Heart right ventricle (tissue), 16 donors: ENCODE data around the gene SYT3. TPM values are rescaled to one million over a fixed set of nuclear protein-coding genes. Genes with fewer than 3 reads are reported as not detected.

Experiments
- ATAC-seq, 8 donors: fragments of 200-7000 bp; cut with Tn5 transposase; one replicate each; pipeline ENCODE4 v1.9.1; 2020; ENCODE audit warnings: mild to moderate bottlenecking in 8 of 8, moderate library complexity in 8 of 8, moderate number of reproducible peaks in 1 of 8
- DNase-seq, 2 donors: peaks; one replicate each; pipeline ENCODE4 v3.0.0-alpha.2; 2020
- H3K27ac ChIP-seq, 10 donors: fragments of 200-600 bp; sonication (generic) in 2 of 10; one replicate each; pipeline versions ENCODE4 v1.5.0 to v1.8.0; 2020 to 2022; ENCODE audit warnings: mild to moderate bottlenecking in 3 of 10
- H3K27me3 ChIP-seq, 7 donors: fragments of 200-600 bp; one replicate each; pipeline ENCODE4 v1.8.0; 2021 to 2022; ENCODE audit warnings: mild to moderate bottlenecking in 2 of 7
- H3K36me3 ChIP-seq, 9 donors: fragments of 200-600 bp; sonication (generic) in 1 of 9; one replicate each; pipeline versions ENCODE4 v1.5.0 to v1.8.0; 2020 to 2022; ENCODE audit warnings: mild to moderate bottlenecking in 2 of 9
- H3K4me1 ChIP-seq, 9 donors: fragments of 200-600 bp; sonication (generic) in 1 of 9; one replicate each; pipeline versions ENCODE4 v1.5.0 to v1.8.0; 2020 to 2022; ENCODE audit warnings: mild to moderate bottlenecking in 4 of 9
- H3K4me3 ChIP-seq, 10 donors: fragments of 200-600 bp; sonication (generic) in 2 of 10; one replicate each; pipeline versions ENCODE4 v1.5.0 to v1.8.0; 2020 to 2022; ENCODE audit warnings: mild to moderate bottlenecking in 7 of 10, moderate library complexity in 2 of 10
- H3K9me3 ChIP-seq, 11 donors: fragments of 200-600 bp in 10 of 11; sonication (generic) in 2 of 11; one replicate each; pipeline versions ENCODE4 v1.5.0 to v1.8.0; 2013 to 2022; ENCODE audit warnings: mild to moderate bottlenecking in 2 of 11, control low read depth in 1 of 11, moderate library complexity in 1 of 11
- WGBS, 2 donors: extraction: QIAGEN DNeasy Blood & Tissue Kit; methylation state at CpG; one replicate each; pipeline ENCODE4 v1.1.7; 2013; ENCODE audit warnings: inconsistent platforms in 1 of 2; 5-methylcytosine and 5-hydroxymethylcytosine counted together
- intact Hi-C, 10 donors: fragments of 100-400 bp; cut with DNase I; formaldehyde crosslinking; loops; one replicate each; pipeline versions ENCODE4 v1.11.1 to v1.14.2; 2022
- polyA plus RNA-seq, 2 donors: library from polyadenylated mRNA; stranded (reverse); fragments of 200-250 nt; gene quantifications; one replicate each; pipeline ENCODE4 v1.2.3, GENCODE V29; 2013
- total RNA-seq, 10 donors: library from RNA; stranded (reverse); fragmentation: NEBNext Ultra II Directional in 3 of 10; extraction: Animal tissue kit (Norgen Biotek cat#: 25700) in 3 of 10; gene quantifications; one replicate each; pipeline versions ENCODE4 v1.2.1 to v1.2.4, GENCODE V29; 2021 to 2023
- TF ChIP-seq, protein P1 (sequence below), 9 donors: fragments of 200-600 bp; sonication (generic) in 2 of 9; IDR thresholded peaks; one replicate each; pipeline versions ENCODE4 v1.5.0 to v1.8.0; 2021 to 2022; ENCODE audit warnings: antibody characterized with exemption in 9 of 9, mild to moderate bottlenecking in 5 of 9, moderate library complexity in 1 of 9
- donor health status: Arrhythmogenic right ventricular cardiomyopathy.
- donor health status: ischemic (EF 13 %, LVEDD 7.1; RV severe dilation, severe dysfunction).
- donor health status: healthy with polysubstance abuse.
- donor health status: DM: no; HTN: yes; CAD: no.
- donor health status: DM: no; HTN: no; CAD: no.
- donor health status: ischemic (EF 25% LVEDD 6.9; RV normal size, moderate dysfunction).
- donor health status: ischemic (EF 25% LVEDD 5.7; RV mildly dilated, moderate dysfunction).
- donor health status: healthy.
- donor health status: DM: yes; HTN: yes; CAD: no.
- donor health status: Ischemic cardiomyopathy.
- donor health status: ischemic (EF 35%, LVEDD 5.7; RV mildly dilated, moderate dysfunction).
- donor health status: nonischemic (EF 11% LVEDD 7.7; RV severe dilation, severe dysfunction).
- donor health status: DM: yes; HTN: yes; CAD: no.
- donor health status: PGD.
- donor health status: ischemic (EF 29% LVEDD 5.4; RV normal size, mild dysfunction).
- donor health status: nonischemic (EF 23%, LVEDD 6.1; RV moderate dilation, normal function).

The SYT3 gene
- total and polyA plus RNA-seq, 12 donors: 0.04 to 0.49 (median 0.25) TPM; not detected in 8

DNA sequence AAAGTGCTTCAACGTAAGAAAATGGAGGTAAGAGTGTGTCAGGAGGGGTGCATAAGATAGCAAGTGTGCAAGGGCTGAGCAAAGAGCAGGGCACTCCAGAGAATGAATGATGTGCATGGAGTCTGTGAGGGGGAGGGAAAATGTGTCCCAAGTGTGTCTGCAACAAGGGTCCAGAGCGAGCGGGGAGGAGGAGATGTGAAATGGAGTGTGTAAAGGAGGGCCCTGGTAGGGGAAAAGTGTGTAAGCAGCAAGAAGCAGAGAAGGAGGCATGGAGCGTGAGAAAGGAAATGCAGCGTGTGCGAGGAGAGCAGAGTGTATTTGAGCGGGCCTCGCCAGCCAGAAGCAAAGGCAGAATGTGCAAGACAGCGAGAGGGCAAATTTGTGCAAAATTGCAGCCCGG is 21.3 kb upstream of the SYT3 start:
- ATAC-seq: no peak
- WGBS, 2 donors: 76 to 82% methylated on average over 10 of the region's 10 CpGs
- Histone ChIP-seq H3K27me3 (peaks cover 5 to 88% (median 82%) of the 10 kb centered on the region in 7 donors), H3K4me1 (peaks cover 0 to 19% (median 12%) of the 10 kb centered on the region in 9 donors), H3K36me3 (no peaks in the 10 kb centered on the region), H3K9me3 (no peaks in the 10 kb centered on the region), H3K27ac (no peak overlapping the region), H3K4me3 (no peak overlapping the region)
- TF ChIP-seq, protein P1, sequence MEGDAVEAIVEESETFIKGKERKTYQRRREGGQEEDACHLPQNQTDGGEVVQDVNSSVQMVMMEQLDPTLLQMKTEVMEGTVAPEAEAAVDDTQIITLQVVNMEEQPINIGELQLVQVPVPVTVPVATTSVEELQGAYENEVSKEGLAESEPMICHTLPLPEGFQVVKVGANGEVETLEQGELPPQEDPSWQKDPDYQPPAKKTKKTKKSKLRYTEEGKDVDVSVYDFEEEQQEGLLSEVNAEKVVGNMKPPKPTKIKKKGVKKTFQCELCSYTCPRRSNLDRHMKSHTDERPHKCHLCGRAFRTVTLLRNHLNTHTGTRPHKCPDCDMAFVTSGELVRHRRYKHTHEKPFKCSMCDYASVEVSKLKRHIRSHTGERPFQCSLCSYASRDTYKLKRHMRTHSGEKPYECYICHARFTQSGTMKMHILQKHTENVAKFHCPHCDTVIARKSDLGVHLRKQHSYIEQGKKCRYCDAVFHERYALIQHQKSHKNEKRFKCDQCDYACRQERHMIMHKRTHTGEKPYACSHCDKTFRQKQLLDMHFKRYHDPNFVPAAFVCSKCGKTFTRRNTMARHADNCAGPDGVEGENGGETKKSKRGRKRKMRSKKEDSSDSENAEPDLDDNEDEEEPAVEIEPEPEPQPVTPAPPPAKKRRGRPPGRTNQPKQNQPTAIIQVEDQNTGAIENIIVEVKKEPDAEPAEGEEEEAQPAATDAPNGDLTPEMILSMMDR (IDR thresholded peaks at IDR 0.05): no peak
- intact Hi-C loops: no loop called here
- DNase-seq: no peak

DNA sequence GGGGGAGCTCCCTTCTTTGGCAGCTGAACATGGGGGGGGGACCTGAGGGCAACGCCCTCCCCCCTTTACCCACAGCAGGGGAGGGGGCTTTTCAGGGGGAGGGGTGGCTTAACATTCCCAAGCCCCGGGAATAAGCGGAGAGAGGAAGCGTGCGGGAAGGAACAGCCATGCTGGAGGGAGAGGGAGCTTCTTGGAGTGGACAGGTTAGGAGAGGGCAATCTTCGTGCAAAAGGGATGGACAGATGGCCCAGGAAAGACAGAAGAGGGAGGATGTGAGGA is 20.3 kb upstream of the SYT3 start:
- Histone ChIP-seq H3K4me1 (peaks cover 0 to 18% (median 11%) of the 10 kb centered on the region in 9 donors), H3K4me3 (no peak overlapping the region), H3K27me3 (peaks cover 5 to 85% (median 80%) of the 10 kb centered on the region in 7 donors), H3K36me3 (no peaks in the 10 kb centered on the region), H3K9me3 (peaks cover 0 to 8% (median 0%) of the 10 kb centered on the region in 11 donors), H3K27ac (no peak overlapping the region)
- TF ChIP-seq, protein P1 (IDR thresholded peaks at IDR 0.05): no peak
- intact Hi-C loops: no loop called here
- ATAC-seq (no peak), DNase-seq (no peak)
- WGBS, 2 donors: 19 to 21% methylated on average over 5 to 6 of the region's 6 CpGs

DNA sequence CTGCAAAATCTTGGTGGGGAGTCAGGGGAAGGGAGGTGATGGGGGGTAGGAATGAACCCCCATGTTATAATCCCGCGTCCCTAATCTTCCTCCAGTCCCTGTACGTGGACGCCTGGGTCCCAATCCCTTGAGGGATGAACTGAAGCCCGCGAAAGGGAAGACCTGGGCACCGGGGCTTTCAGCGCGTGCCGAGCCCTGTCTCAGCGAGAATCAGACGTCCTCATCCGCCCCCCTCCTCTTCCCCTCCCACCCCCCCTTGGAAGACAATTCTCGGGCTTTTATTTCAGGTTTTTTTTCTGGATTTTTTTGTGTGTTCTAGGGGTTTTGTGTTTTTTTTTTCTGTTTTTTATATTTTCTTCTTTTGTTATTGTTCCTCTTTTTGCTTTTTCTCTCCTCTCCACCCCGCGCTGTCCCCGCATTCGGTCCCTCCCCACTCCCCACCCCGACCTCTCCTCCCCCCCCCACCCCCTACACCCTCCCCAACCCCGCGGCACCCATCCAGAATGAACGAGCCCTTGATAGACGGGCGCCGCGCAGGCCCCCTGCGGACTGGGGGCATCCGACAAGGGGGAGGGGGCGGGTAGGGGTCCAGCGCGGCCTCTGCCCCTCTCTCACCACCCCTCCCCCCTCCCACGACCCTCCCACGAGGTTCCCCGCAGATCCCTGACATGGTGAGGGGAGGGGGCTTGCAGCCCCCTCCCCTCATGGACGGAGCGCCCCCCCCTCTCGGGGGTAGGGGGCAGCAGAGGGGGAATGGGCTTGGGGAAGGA is 19.8 kb upstream of the SYT3 start:
- TF ChIP-seq, protein P1 (IDR thresholded peaks at IDR 0.05): no peak
- 2% methylated on average over 36 of the region's 37 CpGs for WGBS, 2 donors
- H3K27ac ChIP-seq: no peak overlapping the region
- no peaks in the 10 kb centered on the region for H3K36me3 ChIP-seq
- H3K4me1 ChIP-seq: peaks cover 0 to 18% (median 11%) of the 10 kb centered on the region in 9 donors
- H3K9me3 ChIP-seq: peaks cover 0 to 12% (median 0%) of the 10 kb centered on the region in 11 donors
- DNase-seq: no peak
- ATAC-seq: no peak
- H3K4me3 ChIP-seq: peak overlapping the region in 5 of 10 donors; percentile 30 to 45 (median 39)
- intact Hi-C loops: no loop called here
- H3K27me3 ChIP-seq: peaks cover 5 to 82% (median 76%) of the 10 kb centered on the region in 7 donors

DNA sequence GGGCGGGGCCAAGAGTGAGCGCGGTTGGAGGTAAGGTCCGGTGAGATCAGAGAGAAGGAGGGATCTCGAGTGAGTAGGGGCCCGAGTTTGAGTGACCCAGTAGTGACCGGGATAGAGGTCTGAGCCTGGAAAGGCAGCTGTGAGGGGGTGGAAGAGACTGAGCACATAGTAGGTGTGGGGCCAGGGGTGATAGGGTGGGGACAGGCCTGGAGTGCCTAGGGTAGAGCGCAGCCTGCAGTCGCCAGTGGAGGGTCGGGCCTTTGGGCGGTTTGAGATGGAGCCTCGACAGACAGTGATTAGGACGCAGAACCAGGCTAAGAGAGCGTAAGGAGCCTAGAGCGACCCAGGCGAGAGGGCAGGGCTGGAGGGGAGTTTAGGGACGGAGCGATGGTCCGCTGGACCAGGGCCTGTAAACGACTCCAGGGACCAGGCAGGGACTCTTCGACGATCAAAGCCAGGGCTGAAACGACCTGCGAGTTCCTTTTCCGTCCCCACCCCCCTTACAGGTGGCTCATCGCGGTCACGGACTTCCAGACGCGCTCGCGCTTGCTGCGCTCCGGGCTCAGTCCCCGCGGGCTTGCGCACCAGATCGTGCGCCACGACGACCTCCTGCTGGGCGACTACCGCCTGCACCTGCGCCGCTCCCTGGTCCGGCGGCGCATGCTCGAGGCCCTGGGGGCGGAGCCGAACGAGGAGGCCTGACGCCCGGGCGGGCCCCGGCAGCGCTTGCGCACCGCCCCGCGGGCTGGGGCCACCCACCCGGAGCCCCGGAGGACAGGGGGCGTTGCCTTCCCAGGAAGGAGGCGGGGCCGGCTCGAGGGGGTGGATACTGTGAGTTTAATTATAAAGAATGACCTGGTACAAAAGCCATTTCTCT is 19.0 kb upstream of the SYT3 start:
- peaks cover 5 to 77% (median 73%) of the 10 kb centered on the region in 7 donors for H3K27me3 ChIP-seq
- peak overlapping the region; percentile 16 to 45 (median 34) for H3K4me3 ChIP-seq
- peak overlapping the region in 4 of 10 donors; percentile 20 to 66 (median 52) for H3K27ac ChIP-seq
- intact Hi-C loops: no loop called here
- H3K4me1 ChIP-seq: peaks cover 0 to 18% (median 11%) of the 10 kb centered on the region in 9 donors
- TF ChIP-seq, protein P1 (IDR thresholded peaks at IDR 0.05): no peak
- ATAC-seq (peak; percentile 66 to 89 (median 77)), DNase-seq (peak; percentile 53 to 68)
- peaks cover 0 to 12% (median 0%) of the 10 kb centered on the region in 11 donors for H3K9me3 ChIP-seq
- H3K36me3 ChIP-seq: no peaks in the 10 kb centered on the region
- 1 to 2% methylated on average over 65 to 67 of the region's 67 CpGs for WGBS, 2 donors
